IMR-90 (cell line): ENCODE results near the gene FOCAD. TPM values are rescaled to one million over a fixed set of nuclear protein-coding genes. Genes with fewer than 3 reads are reported as not detected.

Source experiments
- ATAC-seq: fragments of 200-7000 bp; cut with Tn5 transposase; 2 replicates; pipeline ENCODE4 v1.9.1; 2020; ENCODE audit warnings: low read depth, mild to moderate bottlenecking, moderate library complexity
- BruUV-seq: library from RNA; stranded (reverse); fragments of 400-500 nt; replicated peaks from 2 replicates; lab custom pipeline; 2021; lab: Mats Ljungman, UMichigan
- CTCF ChIA-PET: fragments of 300-600 bp; formaldehyde crosslinking; extraction: SDS; loops from one replicate; lab custom pipeline; 2021; ENCODE audit warnings: antibody characterized with exemption; lab: Yijun Ruan, JAX
- POLR2A ChIA-PET: fragments of 300-600 bp; sonication (Branson Sonifier 250); formaldehyde crosslinking; loops from one replicate; lab custom pipeline; 2022; ENCODE audit warnings: antibody characterized with exemption; ENCODE audit not compliant: unreplicated experiment; lab: Charles Lee
- DNase-seq: peaks from one replicate; pipeline ENCODE4 v3.0.0; 2013
- H2AFZ ChIP-seq: replicated peaks from 2 replicates; pipeline ENCODE3; 2013; ENCODE audit warnings: low read length, mild to moderate bottlenecking; ENCODE audit not compliant: poor library complexity
- H2AK5ac ChIP-seq: 2 replicates; pipeline ENCODE4 v1.6.1; 2013; ENCODE audit warnings: low read depth, low read length, inconsistent platforms
- H2AK9ac ChIP-seq: replicated peaks from 2 replicates; pipeline ENCODE3; 2013; ENCODE audit warnings: mild to moderate bottlenecking, low read depth, low read length, moderate library complexity; ENCODE audit not compliant: poor library complexity
- H2BK120ac ChIP-seq: 2 replicates; pipeline ENCODE4 v1.6.1; 2013; ENCODE audit warnings: low read depth, low read length, inconsistent platforms
- H2BK15ac ChIP-seq: 3 replicates; pipeline ENCODE4 v1.6.1; 2013; ENCODE audit warnings: low read depth, low read length, inconsistent platforms
- H2BK20ac ChIP-seq: 2 replicates; pipeline ENCODE4 v1.6.1; 2013; ENCODE audit warnings: low read depth, mild to moderate bottlenecking, inconsistent platforms, low read length, moderate library complexity
- H2BK5ac ChIP-seq: 2 replicates; pipeline ENCODE4 v1.6.1; 2013; ENCODE audit warnings: mild to moderate bottlenecking, low read depth, low read length, inconsistent platforms; ENCODE audit not compliant: poor library complexity, severe bottlenecking
- H3K14ac ChIP-seq: replicated peaks from 2 replicates; pipeline ENCODE4 v1.6.1; 2013; ENCODE audit warnings: low read depth, low read length, inconsistent platforms
- H3K18ac ChIP-seq: 2 replicates; pipeline ENCODE4 v1.6.1; 2013; ENCODE audit warnings: low read depth, low read length, control low read depth
- H3K23ac ChIP-seq: 2 replicates; pipeline ENCODE4 v1.6.1; 2013; ENCODE audit warnings: low read depth, low read length, inconsistent platforms
- H3K27ac ChIP-seq: 2 replicates; pipeline ENCODE4 v1.5.1; 2013; ENCODE audit warnings: mild to moderate bottlenecking, control low read depth, low read length; ENCODE audit not compliant: insufficient read depth
- H3K27me3 ChIP-seq: 2 replicates; pipeline ENCODE4 v1.6.1; 2013; ENCODE audit warnings: low read length; ENCODE audit not compliant: control insufficient read depth, insufficient read depth
- H3K36me3 ChIP-seq: 2 replicates; pipeline ENCODE4 v1.6.1; 2013; ENCODE audit warnings: low read length, mixed read lengths; ENCODE audit not compliant: control insufficient read depth, insufficient read depth
- H3K4ac ChIP-seq: 2 replicates; pipeline ENCODE4 v1.6.1; 2013; ENCODE audit warnings: low read depth, low read length, inconsistent platforms
- H3K4me1 ChIP-seq: 2 replicates; pipeline ENCODE4 v1.6.1; 2013; ENCODE audit warnings: low read length, mixed read lengths; ENCODE audit not compliant: control insufficient read depth, insufficient read depth
- H3K4me2 ChIP-seq: 2 replicates; pipeline ENCODE4 v1.6.1; 2013; ENCODE audit warnings: low read depth, mild to moderate bottlenecking, control low read depth, low read length, moderate library complexity
- H3K4me3 ChIP-seq: 2 replicates; pipeline ENCODE4 v1.5.1; 2013; ENCODE audit warnings: low read depth, mild to moderate bottlenecking, control low read depth, low read length, moderate library complexity; ENCODE audit not compliant: insufficient read depth
- H3K56ac ChIP-seq: 2 replicates; pipeline ENCODE4 v1.6.1; 2013; ENCODE audit warnings: low read length, inconsistent platforms; ENCODE audit not compliant: insufficient read depth; ENCODE audit errors: extremely low read depth
- H3K79me1 ChIP-seq, 2 experiments: 2 replicates each; pipeline ENCODE4 v1.6.1; 2013; ENCODE audit warnings: low read length in 2 of 2, inconsistent platforms in 1 of 2, low read depth in 1 of 2
- H3K9ac ChIP-seq: 2 replicates; pipeline ENCODE4 v1.6.1; 2013; ENCODE audit warnings: low read depth, low read length, control low read depth
- H3K9me1 ChIP-seq: 2 replicates; pipeline ENCODE4 v1.6.1; 2013; ENCODE audit warnings: low read length, inconsistent platforms; ENCODE audit not compliant: insufficient read depth
- H3K9me3 ChIP-seq: 2 replicates; pipeline ENCODE4 v1.6.1; 2013; ENCODE audit warnings: low read length; ENCODE audit not compliant: control insufficient read depth, insufficient read depth
- H4K20me1 ChIP-seq: 2 replicates; pipeline ENCODE4 v1.6.1; 2013; ENCODE audit warnings: low read length, inconsistent platforms; ENCODE audit not compliant: insufficient read depth
- H4K5ac ChIP-seq: 2 replicates; pipeline ENCODE4 v1.6.1; 2013; ENCODE audit warnings: mild to moderate bottlenecking, low read depth, low read length, control low read depth
- H4K8ac ChIP-seq, 2 experiments: 2 replicates each; pipeline ENCODE4 v1.6.1; 2013; ENCODE audit warnings: low read depth in 2 of 2, low read length in 2 of 2, control low read depth in 1 of 2, inconsistent platforms in 1 of 2
- H4K91ac ChIP-seq: 2 replicates; pipeline ENCODE4 v1.6.1; 2013; ENCODE audit warnings: low read depth, low read length, inconsistent platforms; ENCODE audit not compliant: insufficient read depth
- ELK1 ChIP-seq: fragments of 150-350 bp; IDR thresholded peaks from 2 replicates; pipeline ENCODE4 v1.6.1; 2016; ENCODE audit warnings: low read depth, mild to moderate bottlenecking, low read length, moderate library complexity, borderline replicate concordance
- FOS ChIP-seq: fragments of 150-350 bp; IDR thresholded peaks from 2 replicates; pipeline ENCODE4 v1.6.1; 2016; ENCODE audit warnings: low read depth, low read length
- MAFK ChIP-seq: IDR thresholded peaks from 2 replicates; pipeline ENCODE4 v1.6.1; 2012; ENCODE audit warnings: low read depth, low read length, improper control_type of control experiment
- MAZ ChIP-seq: IDR thresholded peaks from 2 replicates; pipeline ENCODE4 v1.6.1; 2012; ENCODE audit warnings: low read depth, mild to moderate bottlenecking, low read length, improper control_type of control experiment, moderate library complexity, borderline replicate concordance
- MXI1 ChIP-seq: IDR thresholded peaks from 2 replicates; pipeline ENCODE4 v1.6.1; 2012; ENCODE audit warnings: low read depth, mild to moderate bottlenecking, low read length, moderate library complexity, borderline replicate concordance
- NFE2L2 ChIP-seq: fragments of 150-350 bp; IDR thresholded peaks from 2 replicates; pipeline ENCODE4 v1.6.1; 2016; ENCODE audit warnings: low read depth, mild to moderate bottlenecking, low read length
- RAD21 ChIP-seq: IDR thresholded peaks from 2 replicates; pipeline ENCODE4 v1.6.1; 2012; ENCODE audit warnings: low read length, improper control_type of control experiment
- RCOR1 ChIP-seq: IDR thresholded peaks from 2 replicates; pipeline ENCODE4 v1.6.1; 2012; ENCODE audit warnings: mild to moderate bottlenecking, low read length, improper control_type of control experiment; ENCODE audit not compliant: insufficient replicate concordance
- RFX5 ChIP-seq: IDR thresholded peaks from 2 replicates; pipeline ENCODE4 v1.8.0; 2012; ENCODE audit warnings: low read depth, mild to moderate bottlenecking, low read length, moderate library complexity
- SMC3 ChIP-seq: fragments of 150-350 bp; IDR thresholded peaks from 2 replicates; pipeline ENCODE4 v1.6.1; 2016; ENCODE audit warnings: low read depth, mild to moderate bottlenecking, antibody characterized with exemption, low read length, moderate library complexity
- WGBS, 2 experiments: methylation state at CpG; one replicate each; pipeline versions ENCODE4 v1.1.5 to v1.1.7; 2013; ENCODE audit warnings: missing lambda C conversion rate in 2 of 2; ENCODE audit not compliant: insufficient read length in 1 of 2; ENCODE audit errors: extremely low coverage in 2 of 2; 5-methylcytosine and 5-hydroxymethylcytosine counted together
- dilution Hi-C: fragments of 300-500 bp; cut with HindIII; formaldehyde crosslinking; loops from one replicate; pipeline ENCODE4 v1.14.3; 2018; ENCODE audit warnings: low sequenced_read_pairs; ENCODE audit not compliant: unreplicated experiment
- in situ Hi-C: fragments of 300-500 bp; cut with MboI; formaldehyde crosslinking; loops from 3 replicates; pipeline ENCODE4 v1.14.3; 2019; ENCODE audit warnings: low sequenced_read_pairs, inconsistent platforms, mixed read lengths
- intact Hi-C: fragments of 100-400 bp; cut with micrococcal nuclease; formaldehyde crosslinking; loops from 2 replicates; pipeline ENCODE4 v1.10.0; 2022
- polyA plus RNA-seq, 3 experiments: library from polyadenylated mRNA; depleted of rRNA; stranded (reverse); fragments of >200 nt; gene quantifications; 2 replicates each; pipeline ENCODE4 v1.2.3, GENCODE V29; 2012; ENCODE audit warnings: low replicate concordance in 1 of 3
- total RNA-seq: library from RNA; depleted of rRNA; stranded (reverse); fragments of >200 nt; gene quantifications from 2 replicates; pipeline ENCODE4 v1.2.3, GENCODE V29; 2012
- TF ChIP-seq, protein P1 (sequence below): fragments of 150-350 bp; IDR thresholded peaks from 2 replicates; pipeline ENCODE4 v1.6.1; 2017; ENCODE audit warnings: mild to moderate bottlenecking, antibody characterized with exemption, low read length, low read depth
- TF ChIP-seq, protein P2 (sequence below): conservative IDR thresholded peaks from 2 replicates; pipeline ENCODE4 v1.5.1; 2012; ENCODE audit warnings: mild to moderate bottlenecking, low read depth, low read length, improper control_type of control experiment

FOCAD gene
- total and polyA plus RNA-seq, 2 of the 4 experiments (the other 2 are of a cell fraction), result 28.8 to 91.2 TPM

DNA sequence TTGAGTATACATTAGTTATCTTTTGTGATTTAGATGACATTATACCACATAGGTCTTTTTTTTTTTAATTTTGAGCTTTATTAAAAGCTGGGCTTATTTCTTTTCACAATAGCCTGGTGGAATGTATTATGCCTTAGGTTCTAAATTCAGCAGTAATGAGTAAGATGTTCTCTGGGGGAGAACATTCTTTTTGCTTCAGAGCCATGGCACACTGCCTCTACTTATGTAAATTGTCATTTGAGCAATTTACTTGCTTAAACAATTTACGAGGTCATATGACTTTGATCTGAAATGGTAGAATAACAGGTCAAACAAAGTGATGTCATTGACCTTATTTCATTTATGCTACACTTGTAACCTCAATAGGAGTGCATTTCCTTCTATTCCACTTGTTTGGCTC, 154.2 kb downstream of the FOCAD start:
- H4K20me1 ChIP-seq, result no peaks in the 10 kb centered on the region
- H2AFZ ChIP-seq, result no peak overlapping the region
- no peak overlapping the region for H4K5ac ChIP-seq
- no peak overlapping the region for H3K4ac ChIP-seq
- in situ Hi-C loops (no loop called here), intact Hi-C loops (no loop called here), dilution Hi-C loops (no loop called here)
- peaks cover 2% of the 10 kb centered on the region; the same call in 1 of the 2 replicates for H3K4me1 ChIP-seq
- H2BK5ac ChIP-seq, result no peak overlapping the region
- no peak overlapping the region for H3K23ac ChIP-seq
- no peak overlapping the region for H3K9ac ChIP-seq
- WGBS, 2 experiments, result no CpG with 5 or more reads among the region's 1 CpG
- H2BK20ac ChIP-seq, result no peak overlapping the region
- H2BK15ac ChIP-seq, result no peak overlapping the region
- ChIA-PET POLR2A (no interaction called here), CTCF (no interaction called here)
- no peaks in the 10 kb centered on the region for H3K9me1 ChIP-seq
- H2AK9ac ChIP-seq, result no peak overlapping the region
- H3K79me1 ChIP-seq, result peaks cover 2 to 10% of the 10 kb centered on the region in 2 experiments; a peak in 1 of 4 replicates
- BruUV-seq, result no TSS peak
- no peak overlapping the region for H2AK5ac ChIP-seq
- no peak overlapping the region for H4K8ac ChIP-seq
- peaks cover 1% of the 10 kb centered on the region; the same call in 1 of the 2 replicates for H3K36me3 ChIP-seq
- no peak overlapping the region for H3K4me3 ChIP-seq
- H3K27me3 ChIP-seq, result no peaks in the 10 kb centered on the region
- H3K27ac ChIP-seq, result no peak overlapping the region
- ATAC-seq (peak; percentile 61), DNase-seq (peak; percentile 42)
- H3K4me2 ChIP-seq, result peak overlapping the region; percentile 10; the same call in 1 of the 2 replicates
- H3K56ac ChIP-seq, result no peak overlapping the region
- H2BK120ac ChIP-seq, result no peak overlapping the region
- H3K9me3 ChIP-seq, result no peaks in the 10 kb centered on the region; the same call in 1 of the 2 replicates
- H4K91ac ChIP-seq, result no peak overlapping the region
- no peak overlapping the region for H3K14ac ChIP-seq
- TF ChIP-seq, protein P1, sequence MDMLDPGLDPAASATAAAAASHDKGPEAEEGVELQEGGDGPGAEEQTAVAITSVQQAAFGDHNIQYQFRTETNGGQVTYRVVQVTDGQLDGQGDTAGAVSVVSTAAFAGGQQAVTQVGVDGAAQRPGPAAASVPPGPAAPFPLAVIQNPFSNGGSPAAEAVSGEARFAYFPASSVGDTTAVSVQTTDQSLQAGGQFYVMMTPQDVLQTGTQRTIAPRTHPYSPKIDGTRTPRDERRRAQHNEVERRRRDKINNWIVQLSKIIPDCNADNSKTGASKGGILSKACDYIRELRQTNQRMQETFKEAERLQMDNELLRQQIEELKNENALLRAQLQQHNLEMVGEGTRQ, result no peak
- TF ChIP-seq, protein P2, sequence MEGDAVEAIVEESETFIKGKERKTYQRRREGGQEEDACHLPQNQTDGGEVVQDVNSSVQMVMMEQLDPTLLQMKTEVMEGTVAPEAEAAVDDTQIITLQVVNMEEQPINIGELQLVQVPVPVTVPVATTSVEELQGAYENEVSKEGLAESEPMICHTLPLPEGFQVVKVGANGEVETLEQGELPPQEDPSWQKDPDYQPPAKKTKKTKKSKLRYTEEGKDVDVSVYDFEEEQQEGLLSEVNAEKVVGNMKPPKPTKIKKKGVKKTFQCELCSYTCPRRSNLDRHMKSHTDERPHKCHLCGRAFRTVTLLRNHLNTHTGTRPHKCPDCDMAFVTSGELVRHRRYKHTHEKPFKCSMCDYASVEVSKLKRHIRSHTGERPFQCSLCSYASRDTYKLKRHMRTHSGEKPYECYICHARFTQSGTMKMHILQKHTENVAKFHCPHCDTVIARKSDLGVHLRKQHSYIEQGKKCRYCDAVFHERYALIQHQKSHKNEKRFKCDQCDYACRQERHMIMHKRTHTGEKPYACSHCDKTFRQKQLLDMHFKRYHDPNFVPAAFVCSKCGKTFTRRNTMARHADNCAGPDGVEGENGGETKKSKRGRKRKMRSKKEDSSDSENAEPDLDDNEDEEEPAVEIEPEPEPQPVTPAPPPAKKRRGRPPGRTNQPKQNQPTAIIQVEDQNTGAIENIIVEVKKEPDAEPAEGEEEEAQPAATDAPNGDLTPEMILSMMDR, result no peak
- TF ChIP-seq RFX5 (no peak), RAD21 (no peak), FOS (no peak), MAFK (no peak), MAZ (no peak), MXI1 (no peak), RCOR1 (no peak), ELK1 (no peak), SMC3 (no peak), NFE2L2 (no peak)
- no peak overlapping the region for H3K18ac ChIP-seq
